Chondrocyte (in vitro differentiated cells): Measurements from ENCODE around the gene RBM20. TPM values are rescaled to one million over a fixed set of nuclear protein-coding genes. Genes with fewer than 3 reads are reported as not detected.

Experiments
- DNase-seq: peaks from one replicate; pipeline ENCODE4 v3.0.0; 2021; ENCODE audit warnings: mixed read lengths, low spot score
- H3K27ac Mint-ChIP-seq: one replicate; pipeline ENCODE4 v1.8.0; 2021; ENCODE audit warnings: mild to moderate bottlenecking, moderate library complexity, mixed read lengths; ENCODE audit not compliant: unreplicated experiment
- H3K27me3 Mint-ChIP-seq: 2 replicates; pipeline ENCODE4 v1.8.0; 2021; ENCODE audit warnings: low read depth, mixed read lengths
- H3K36me3 Mint-ChIP-seq: 2 replicates; pipeline ENCODE4 v1.8.0; 2021; ENCODE audit warnings: low read depth, mixed read lengths
- H3K4me1 Mint-ChIP-seq: 2 replicates; pipeline ENCODE4 v1.8.0; 2021; ENCODE audit warnings: low read depth, mild to moderate bottlenecking, mixed read lengths
- H3K4me3 Mint-ChIP-seq: one replicate; pipeline ENCODE4 v1.8.0; 2021; ENCODE audit warnings: mild to moderate bottlenecking, moderate library complexity, mixed read lengths; ENCODE audit not compliant: unreplicated experiment
- H3K9me3 Mint-ChIP-seq: 2 replicates; pipeline ENCODE4 v1.8.0; 2021; ENCODE audit warnings: low read depth, mixed read lengths
- total RNA-seq: library from RNA; stranded (reverse); gene quantifications from 3 replicates; pipeline ENCODE4 v1.2.1, GENCODE V29; 2021
- TF ChIP-seq, protein P1 (sequence below): fragments of 200-600 bp; sonication (generic); IDR thresholded peaks from 2 replicates; pipeline ENCODE4 v1.5.0; 2021; ENCODE audit warnings: antibody characterized with exemption, mild to moderate bottlenecking, moderate library complexity

RBM20 gene
- total RNA-seq, 1 donor from 2014 or later, result 3.6 TPM

DNA sequence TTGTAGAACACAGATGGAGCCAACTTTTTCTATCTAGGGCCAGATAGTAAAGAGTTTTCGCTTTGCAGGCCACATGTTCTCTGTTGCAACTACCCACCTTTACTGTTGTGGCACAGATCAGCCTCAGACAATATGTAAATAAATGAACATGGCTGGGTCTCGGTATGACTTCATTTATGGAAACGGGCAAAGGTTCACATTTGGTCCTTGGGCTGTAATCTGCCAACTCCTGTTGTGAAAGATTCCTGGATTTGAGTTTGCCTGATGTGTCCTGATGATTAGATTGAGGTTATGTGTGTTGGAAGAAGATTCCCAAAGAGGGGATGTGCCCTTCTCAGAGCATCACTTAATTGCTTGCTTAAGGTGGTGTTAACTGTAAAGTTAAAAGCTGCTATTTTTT lies 38.2 kb downstream of the RBM20 start:
- H3K27ac Mint-ChIP-seq, result no peak overlapping the region
- no peak for DNase-seq

DNA sequence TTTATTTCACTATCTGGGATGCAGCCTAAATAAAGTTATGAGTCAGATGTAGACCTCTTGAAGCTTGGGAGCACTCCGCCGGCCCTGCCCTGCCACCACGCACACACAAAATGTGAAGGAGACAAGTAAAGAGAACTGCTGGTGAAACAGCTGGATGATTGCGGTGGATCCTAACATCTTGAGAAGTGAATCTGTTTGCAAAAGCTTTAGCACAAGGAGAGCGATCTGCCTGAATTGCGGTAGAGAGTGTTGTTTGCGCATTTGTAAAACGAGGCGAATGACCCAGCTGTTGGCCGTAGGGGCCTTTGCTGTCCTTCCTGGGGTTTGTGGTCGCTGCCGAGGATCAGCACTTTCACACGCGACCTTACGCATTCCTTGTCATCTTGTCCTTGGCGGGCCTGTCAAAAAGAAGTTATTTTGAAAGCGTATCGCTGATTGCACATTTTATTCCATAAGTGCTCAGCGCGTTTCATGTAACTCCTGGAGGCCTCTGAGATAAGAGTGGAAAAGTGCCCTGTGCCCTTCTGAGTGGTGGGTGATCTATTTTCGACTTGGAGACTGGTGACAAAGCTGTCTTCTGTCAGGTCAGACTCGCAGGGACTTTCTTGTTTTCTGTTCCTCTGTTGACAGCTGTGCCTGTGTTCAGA lies 40.8 kb downstream of the RBM20 start:
- DNase-seq, result no peak
- Mint-ChIP-seq H3K27me3 (no peaks in the 10 kb centered on the region), H3K27ac (peak overlapping the region; percentile 83)

More for the DNA sequence above, 38.2 kb downstream of the RBM20 start:
- TF ChIP-seq, protein P1, sequence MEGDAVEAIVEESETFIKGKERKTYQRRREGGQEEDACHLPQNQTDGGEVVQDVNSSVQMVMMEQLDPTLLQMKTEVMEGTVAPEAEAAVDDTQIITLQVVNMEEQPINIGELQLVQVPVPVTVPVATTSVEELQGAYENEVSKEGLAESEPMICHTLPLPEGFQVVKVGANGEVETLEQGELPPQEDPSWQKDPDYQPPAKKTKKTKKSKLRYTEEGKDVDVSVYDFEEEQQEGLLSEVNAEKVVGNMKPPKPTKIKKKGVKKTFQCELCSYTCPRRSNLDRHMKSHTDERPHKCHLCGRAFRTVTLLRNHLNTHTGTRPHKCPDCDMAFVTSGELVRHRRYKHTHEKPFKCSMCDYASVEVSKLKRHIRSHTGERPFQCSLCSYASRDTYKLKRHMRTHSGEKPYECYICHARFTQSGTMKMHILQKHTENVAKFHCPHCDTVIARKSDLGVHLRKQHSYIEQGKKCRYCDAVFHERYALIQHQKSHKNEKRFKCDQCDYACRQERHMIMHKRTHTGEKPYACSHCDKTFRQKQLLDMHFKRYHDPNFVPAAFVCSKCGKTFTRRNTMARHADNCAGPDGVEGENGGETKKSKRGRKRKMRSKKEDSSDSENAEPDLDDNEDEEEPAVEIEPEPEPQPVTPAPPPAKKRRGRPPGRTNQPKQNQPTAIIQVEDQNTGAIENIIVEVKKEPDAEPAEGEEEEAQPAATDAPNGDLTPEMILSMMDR, result no peak
- Mint-ChIP-seq H3K4me3 (no peak overlapping the region), H3K9me3 (no peaks in the 10 kb centered on the region), H3K27me3 (no peaks in the 10 kb centered on the region), H3K4me1 (peaks cover 44% of the 10 kb centered on the region), H3K36me3 (no peaks in the 10 kb centered on the region)

DNA sequence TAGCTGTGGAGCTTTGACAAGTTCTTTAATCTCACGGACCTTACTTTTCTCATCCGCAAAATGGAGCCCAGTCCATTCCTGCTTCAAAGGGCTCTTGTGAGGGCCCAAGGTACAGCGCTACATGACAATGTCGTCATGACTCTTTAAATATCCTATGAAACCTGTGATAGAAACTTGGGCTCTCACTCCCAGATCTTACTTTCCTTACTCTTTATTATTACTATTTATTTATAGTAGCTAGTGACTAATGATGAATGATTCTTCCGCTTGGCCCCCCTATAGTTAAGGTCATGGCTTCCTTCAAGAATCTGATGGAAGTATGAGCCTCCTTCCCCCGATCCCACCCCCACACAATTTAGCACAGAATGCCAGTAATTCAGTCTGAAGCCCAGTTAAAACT lies 41.9 kb downstream of the RBM20 start:
- DNase-seq, result no peak
- peak overlapping the region; percentile 81 for H3K27ac Mint-ChIP-seq
- TF ChIP-seq, protein P1, result no peak
- H3K4me3 Mint-ChIP-seq, result no peak overlapping the region
- H3K9me3 Mint-ChIP-seq, result peaks cover 3% of the 10 kb centered on the region
- peaks cover 36% of the 10 kb centered on the region for H3K4me1 Mint-ChIP-seq
- H3K36me3 Mint-ChIP-seq, result no peaks in the 10 kb centered on the region
- H3K27me3 Mint-ChIP-seq, result no peaks in the 10 kb centered on the region

More for the DNA sequence above, 40.8 kb downstream of the RBM20 start:
- peaks cover 43% of the 10 kb centered on the region for H3K4me1 Mint-ChIP-seq
- H3K9me3 Mint-ChIP-seq, result no peaks in the 10 kb centered on the region
- H3K36me3 Mint-ChIP-seq, result no peaks in the 10 kb centered on the region
- TF ChIP-seq, protein P1, result no peak
- H3K4me3 Mint-ChIP-seq, result no peak overlapping the region

DNA sequence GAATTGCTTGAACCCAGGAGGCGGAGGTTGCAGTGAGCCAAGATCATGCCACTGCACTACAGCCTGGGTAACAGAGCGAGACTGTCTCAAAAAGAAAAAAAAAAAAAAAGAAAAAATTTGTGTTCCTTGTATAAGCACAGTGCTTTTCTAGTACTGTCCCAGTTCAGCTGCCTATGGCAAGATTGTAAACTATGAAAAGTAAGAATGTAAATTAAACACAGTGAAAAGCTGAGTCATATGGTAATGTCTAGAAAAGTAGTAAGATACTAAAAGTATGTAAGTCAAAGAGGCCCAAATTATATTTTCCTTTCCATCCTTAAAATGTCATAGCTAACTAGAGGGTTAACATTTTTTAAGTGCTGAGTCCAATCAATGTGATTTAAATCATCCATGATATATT lies 42.8 kb downstream of the RBM20 start:
- Mint-ChIP-seq H3K9me3 (peaks cover 11% of the 10 kb centered on the region), H3K36me3 (no peaks in the 10 kb centered on the region), H3K27me3 (no peaks in the 10 kb centered on the region), H3K4me3 (no peak overlapping the region), H3K27ac (peak overlapping the region; percentile 59), H3K4me1 (peaks cover 35% of the 10 kb centered on the region)
- TF ChIP-seq, protein P1, result no peak
- DNase-seq, result no peak

DNA sequence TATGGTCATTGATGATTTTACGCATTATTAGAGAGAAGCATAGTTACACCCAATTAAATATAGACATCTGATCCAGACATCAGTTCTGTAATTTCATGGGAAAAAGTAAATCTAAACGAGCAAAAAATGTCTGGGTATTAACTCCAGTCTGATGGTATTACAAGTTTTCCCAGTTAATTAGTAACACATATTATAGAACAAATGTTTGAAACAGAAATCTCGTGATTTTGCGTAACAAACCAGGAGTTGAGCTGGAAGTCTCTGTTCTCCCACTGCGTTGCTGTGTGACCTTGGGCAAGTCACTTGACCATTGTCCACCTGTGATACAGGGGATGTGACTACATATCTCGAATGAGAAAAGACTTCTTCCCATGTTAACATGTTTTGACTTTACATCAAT lies 43.3 kb downstream of the RBM20 start:
- H3K4me3 Mint-ChIP-seq, result no peak overlapping the region
- no peaks in the 10 kb centered on the region for H3K36me3 Mint-ChIP-seq
- H3K27ac Mint-ChIP-seq, result no peak overlapping the region
- peaks cover 14% of the 10 kb centered on the region for H3K9me3 Mint-ChIP-seq
- TF ChIP-seq, protein P1, result no peak
- peaks cover 35% of the 10 kb centered on the region for H3K4me1 Mint-ChIP-seq
- no peaks in the 10 kb centered on the region for H3K27me3 Mint-ChIP-seq
- no peak for DNase-seq
